Measurements from ENCODE around the gene DSCAM. TPM values are rescaled to one million over a fixed set of nuclear protein-coding genes. Genes with fewer than 3 reads are reported as not detected.

DSCAM gene
- total RNA-seq, 1 donor from 2014 or later = not detected

DNA sequence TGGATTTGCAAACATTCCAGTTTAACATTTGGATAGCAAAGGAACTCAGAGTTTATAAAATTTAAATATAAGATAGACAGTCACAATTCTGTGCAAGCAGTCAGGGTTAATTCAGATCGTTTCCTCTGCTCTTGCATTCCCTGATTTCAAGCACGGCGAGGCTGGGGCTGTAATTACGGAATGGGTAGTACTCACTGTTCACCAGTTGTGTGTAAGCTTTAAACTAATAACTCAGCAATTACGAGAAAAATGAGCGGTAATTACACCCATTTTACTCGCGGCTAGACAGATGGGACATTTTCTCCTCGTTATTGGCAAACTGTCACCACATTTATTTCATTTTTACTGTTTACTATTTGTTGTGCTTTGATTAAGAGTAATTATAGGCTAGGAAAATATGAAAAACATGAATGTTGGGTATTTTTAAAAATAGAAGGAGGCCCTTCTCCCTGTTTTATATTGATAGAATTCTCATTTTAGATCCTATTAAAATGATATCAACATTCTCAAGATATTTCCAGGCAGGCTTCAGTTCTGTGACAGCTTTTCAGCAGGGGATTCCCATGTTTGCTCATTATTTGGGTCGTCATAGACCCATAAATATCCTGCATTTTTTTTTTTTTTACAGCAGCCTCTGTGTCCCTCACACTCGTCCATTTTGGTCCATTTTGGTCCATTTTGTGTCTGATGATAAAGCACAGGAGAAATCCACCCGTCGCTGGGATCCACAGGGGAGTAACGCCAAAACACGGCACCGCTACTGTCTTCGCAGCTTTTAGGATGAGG is 208.3 kb downstream of the DSCAM start:
- DNase-seq (ENCODE audit: low spot score) = no peak
- no peak overlapping the region for H3K4me3 ChIP-seq
- H3K4me2 ChIP-seq = no peak overlapping the region
- Mint-ChIP-seq H3K4me3 (no peak overlapping the region), H3K36me3 (no peaks in the 10 kb centered on the region), H3K9me3 (peaks cover 5% of the 10 kb centered on the region), H3K4me1 (peaks cover 18% of the 10 kb centered on the region), H3K27me3 (ENCODE audit: insufficient read depth, low read depth) (peaks cover 9% of the 10 kb centered on the region), H3K27ac (no peak overlapping the region)
- no peaks in the 10 kb centered on the region for H3K79me2 ChIP-seq (ENCODE audit: low read depth)
- H3K4me1 ChIP-seq = peaks cover 8% of the 10 kb centered on the region
- no peaks in the 10 kb centered on the region for H3K27me3 ChIP-seq
- no peaks in the 10 kb centered on the region for H3K36me3 ChIP-seq
- no peaks in the 10 kb centered on the region for H4K20me1 ChIP-seq (ENCODE audit: low read depth)
- TF ChIP-seq EZH2 (IDR thresholded peaks at IDR 0.05) = no peak
- TF ChIP-seq EZH2phosphoT487 (IDR thresholded peaks at IDR 0.05) = no peak
- TF ChIP-seq, protein P1, sequence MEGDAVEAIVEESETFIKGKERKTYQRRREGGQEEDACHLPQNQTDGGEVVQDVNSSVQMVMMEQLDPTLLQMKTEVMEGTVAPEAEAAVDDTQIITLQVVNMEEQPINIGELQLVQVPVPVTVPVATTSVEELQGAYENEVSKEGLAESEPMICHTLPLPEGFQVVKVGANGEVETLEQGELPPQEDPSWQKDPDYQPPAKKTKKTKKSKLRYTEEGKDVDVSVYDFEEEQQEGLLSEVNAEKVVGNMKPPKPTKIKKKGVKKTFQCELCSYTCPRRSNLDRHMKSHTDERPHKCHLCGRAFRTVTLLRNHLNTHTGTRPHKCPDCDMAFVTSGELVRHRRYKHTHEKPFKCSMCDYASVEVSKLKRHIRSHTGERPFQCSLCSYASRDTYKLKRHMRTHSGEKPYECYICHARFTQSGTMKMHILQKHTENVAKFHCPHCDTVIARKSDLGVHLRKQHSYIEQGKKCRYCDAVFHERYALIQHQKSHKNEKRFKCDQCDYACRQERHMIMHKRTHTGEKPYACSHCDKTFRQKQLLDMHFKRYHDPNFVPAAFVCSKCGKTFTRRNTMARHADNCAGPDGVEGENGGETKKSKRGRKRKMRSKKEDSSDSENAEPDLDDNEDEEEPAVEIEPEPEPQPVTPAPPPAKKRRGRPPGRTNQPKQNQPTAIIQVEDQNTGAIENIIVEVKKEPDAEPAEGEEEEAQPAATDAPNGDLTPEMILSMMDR (IDR thresholded peaks at IDR 0.05) = no peak
- H3F3A ChIP-seq (ENCODE audit: low read depth) = no peaks in the 10 kb centered on the region
- no peaks in the 10 kb centered on the region for H3K9me3 ChIP-seq (ENCODE audit: low read depth)
- H3K27ac ChIP-seq = no peak overlapping the region
- H3K9ac ChIP-seq = no peak overlapping the region
- no peak overlapping the region for H2AFZ ChIP-seq (replicated peaks)

DNA sequence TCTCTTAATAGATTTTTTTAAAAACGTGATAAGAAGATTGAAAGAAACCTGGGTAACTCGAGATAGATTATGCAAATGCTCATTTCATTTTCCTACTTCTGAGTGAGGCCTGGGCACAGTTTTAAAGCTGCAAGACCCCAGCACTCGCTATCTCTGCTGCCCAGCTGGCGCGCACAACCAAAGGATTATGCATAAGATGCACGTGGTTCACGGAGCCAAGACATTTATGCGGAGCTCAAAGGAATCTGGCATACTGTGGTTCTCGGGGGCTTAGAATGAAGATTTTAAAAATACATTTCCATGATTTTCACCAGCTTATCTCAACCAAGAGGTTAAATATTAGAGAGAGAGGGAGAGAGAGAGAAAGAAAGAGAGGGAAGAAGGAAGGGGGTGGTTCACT is 210.9 kb downstream of the DSCAM start:
- H3K4me2 ChIP-seq = no peak overlapping the region
- no peaks in the 10 kb centered on the region for H3K9me3 ChIP-seq (ENCODE audit: low read depth)
- no peak overlapping the region for H3K27ac ChIP-seq
- H3K9me3 Mint-ChIP-seq = no peaks in the 10 kb centered on the region
- no peaks in the 10 kb centered on the region for H3K79me2 ChIP-seq (ENCODE audit: low read depth)
- no peak overlapping the region for H3K27ac Mint-ChIP-seq
- no peak overlapping the region for H2AFZ ChIP-seq (replicated peaks)
- H3F3A ChIP-seq (ENCODE audit: low read depth) = no peaks in the 10 kb centered on the region
- peaks cover 15% of the 10 kb centered on the region for H3K4me1 Mint-ChIP-seq
- H3K4me3 ChIP-seq = no peak overlapping the region
- H3K4me1 ChIP-seq = peaks cover 4% of the 10 kb centered on the region
- no peaks in the 10 kb centered on the region for H3K36me3 Mint-ChIP-seq
- no peaks in the 10 kb centered on the region for H3K36me3 ChIP-seq
- H3K4me3 Mint-ChIP-seq = no peak overlapping the region
- peaks cover 9% of the 10 kb centered on the region for H3K27me3 Mint-ChIP-seq (ENCODE audit: insufficient read depth, low read depth)
- H3K27me3 ChIP-seq = no peaks in the 10 kb centered on the region
- H3K9ac ChIP-seq = no peak overlapping the region
- H4K20me1 ChIP-seq (ENCODE audit: low read depth) = no peaks in the 10 kb centered on the region
- DNase-seq (ENCODE audit: low spot score) = no peak
- TF ChIP-seq EZH2phosphoT487 (IDR thresholded peaks at IDR 0.05) = no peak
- TF ChIP-seq EZH2 (IDR thresholded peaks at IDR 0.05) = no peak
- TF ChIP-seq, protein P1 (IDR thresholded peaks at IDR 0.05) = no peak

DNA sequence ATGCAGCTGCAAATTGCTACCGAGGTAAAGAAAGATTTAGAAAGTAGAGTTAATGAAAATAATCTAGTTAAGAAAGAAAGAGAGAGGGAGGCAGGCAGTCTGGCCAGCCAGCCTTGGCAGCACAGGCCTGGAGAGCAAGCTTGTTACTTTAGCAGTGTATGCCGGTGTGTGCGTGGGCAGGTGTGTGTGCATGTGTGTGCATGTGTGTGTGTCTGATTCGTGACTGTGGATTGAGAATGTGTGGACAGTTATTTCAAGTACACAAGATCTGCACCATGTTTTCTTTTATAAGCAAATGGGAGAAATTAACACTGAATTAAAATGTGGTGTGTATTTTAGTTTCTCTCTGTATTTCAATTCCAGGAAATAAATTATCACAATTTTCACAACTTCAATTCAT is 211.6 kb downstream of the DSCAM start:
- Mint-ChIP-seq H3K27me3 (ENCODE audit: insufficient read depth, low read depth) (peaks cover 9% of the 10 kb centered on the region), H3K27ac (no peak overlapping the region), H3K4me3 (no peak overlapping the region), H3K36me3 (no peaks in the 10 kb centered on the region), H3K9me3 (no peaks in the 10 kb centered on the region), H3K4me1 (peaks cover 10% of the 10 kb centered on the region)
- no peaks in the 10 kb centered on the region for H3K4me1 ChIP-seq
- no peak overlapping the region for H3K27ac ChIP-seq
- TF ChIP-seq EZH2phosphoT487 (IDR thresholded peaks at IDR 0.05) (no peak), EZH2 (IDR thresholded peaks at IDR 0.05) (no peak)
- TF ChIP-seq, protein P1 (IDR thresholded peaks at IDR 0.05) = no peak
- no peaks in the 10 kb centered on the region for H3K9me3 ChIP-seq (ENCODE audit: low read depth)
- H3K36me3 ChIP-seq = no peaks in the 10 kb centered on the region
- DNase-seq (ENCODE audit: low spot score) = no peak
- no peaks in the 10 kb centered on the region for H3K79me2 ChIP-seq (ENCODE audit: low read depth)
- no peak overlapping the region for H3K4me2 ChIP-seq
- no peaks in the 10 kb centered on the region for H3K27me3 ChIP-seq
- H3K9ac ChIP-seq = no peak overlapping the region
- H4K20me1 ChIP-seq (ENCODE audit: low read depth) = no peaks in the 10 kb centered on the region
- no peaks in the 10 kb centered on the region for H3F3A ChIP-seq (ENCODE audit: low read depth)
- no peak overlapping the region for H2AFZ ChIP-seq (replicated peaks)
- H3K4me3 ChIP-seq = no peak overlapping the region
